Gastroesophageal sphincter (tissue), 3 donors: ENCODE results near the gene THTPA.

Experiments
- EP300 ChIP-seq: sonication (generic); formaldehyde crosslinking; IDR thresholded peaks from one replicate; pipeline ENCODE4 v1.6.1; 2017; ENCODE audit warnings: antibody characterized with exemption, mild to moderate bottlenecking
- POLR2A ChIP-seq, 2 donors: fragments of 450-650 bp; IDR thresholded peaks; one replicate each; pipeline ENCODE4 v1.6.1; 2017; ENCODE audit warnings: antibody characterized with exemption in 2 of 2, mild to moderate bottlenecking in 2 of 2, moderate library complexity in 1 of 2
- POLR2AphosphoS5 ChIP-seq: sonication (generic); formaldehyde crosslinking; IDR thresholded peaks from one replicate; pipeline ENCODE4 v1.6.1; 2017; ENCODE audit warnings: antibody characterized with exemption
- TF ChIP-seq, protein P1 (sequence below), 4 experiments: fragments of 200-600 bp in 2 of 4; fragments of 450-650 bp in 2 of 4; sonication (generic) in 1 of 4; IDR thresholded peaks; one replicate each; pipeline ENCODE4 v1.5.1; 2017 to 2019; ENCODE audit warnings: antibody characterized with exemption in 4 of 4, mild to moderate bottlenecking in 2 of 4, moderate library complexity in 2 of 4

GRCh38 chr14:23523229-23524016, 32.6 kb upstream of the THTPA start:
- TF ChIP-seq, protein P1, sequence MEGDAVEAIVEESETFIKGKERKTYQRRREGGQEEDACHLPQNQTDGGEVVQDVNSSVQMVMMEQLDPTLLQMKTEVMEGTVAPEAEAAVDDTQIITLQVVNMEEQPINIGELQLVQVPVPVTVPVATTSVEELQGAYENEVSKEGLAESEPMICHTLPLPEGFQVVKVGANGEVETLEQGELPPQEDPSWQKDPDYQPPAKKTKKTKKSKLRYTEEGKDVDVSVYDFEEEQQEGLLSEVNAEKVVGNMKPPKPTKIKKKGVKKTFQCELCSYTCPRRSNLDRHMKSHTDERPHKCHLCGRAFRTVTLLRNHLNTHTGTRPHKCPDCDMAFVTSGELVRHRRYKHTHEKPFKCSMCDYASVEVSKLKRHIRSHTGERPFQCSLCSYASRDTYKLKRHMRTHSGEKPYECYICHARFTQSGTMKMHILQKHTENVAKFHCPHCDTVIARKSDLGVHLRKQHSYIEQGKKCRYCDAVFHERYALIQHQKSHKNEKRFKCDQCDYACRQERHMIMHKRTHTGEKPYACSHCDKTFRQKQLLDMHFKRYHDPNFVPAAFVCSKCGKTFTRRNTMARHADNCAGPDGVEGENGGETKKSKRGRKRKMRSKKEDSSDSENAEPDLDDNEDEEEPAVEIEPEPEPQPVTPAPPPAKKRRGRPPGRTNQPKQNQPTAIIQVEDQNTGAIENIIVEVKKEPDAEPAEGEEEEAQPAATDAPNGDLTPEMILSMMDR (IDR thresholded peaks at IDR 0.05) = no peak
- TF ChIP-seq EP300 (no peak), POLR2AphosphoS5 (no peak), POLR2A (IDR thresholded peaks at IDR 0.05) (no peak)
